ENCODE data around the gene PPP2R3A.
"Not testable (repeated sequence)": the region's sequence is repeated elsewhere in the genome, so short reads cannot be mapped to it uniquely, and the experiment has no call there.

PPP2R3A gene

DNA sequence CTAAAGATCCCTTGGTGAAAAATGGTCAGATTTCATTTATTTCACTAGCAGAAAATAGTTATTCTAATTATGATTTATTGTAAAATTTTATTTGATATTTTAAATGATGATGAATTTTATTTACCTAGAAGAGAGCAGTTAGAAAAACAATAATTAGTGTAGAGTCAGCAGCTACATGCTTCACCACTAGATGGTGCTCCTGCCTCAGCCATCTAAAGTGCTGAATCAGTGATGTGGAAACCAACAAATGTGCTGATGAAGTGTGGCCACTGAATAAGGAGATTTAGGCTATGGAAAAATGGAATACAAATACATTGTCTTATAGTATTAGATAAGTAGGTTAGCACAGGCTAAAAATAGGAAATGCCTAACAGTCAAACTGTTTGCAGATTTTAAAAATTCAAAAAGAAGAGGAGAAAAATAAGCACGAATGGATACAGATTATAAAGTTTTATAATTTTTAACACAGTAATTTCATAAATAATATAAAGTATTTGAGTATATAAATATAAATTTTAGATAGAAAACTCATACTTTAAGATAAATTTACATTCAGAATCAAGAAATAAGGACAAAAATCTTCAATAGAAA is 109.8 kb downstream of the PPP2R3A start:
- TF ChIP-seq, protein P1, sequence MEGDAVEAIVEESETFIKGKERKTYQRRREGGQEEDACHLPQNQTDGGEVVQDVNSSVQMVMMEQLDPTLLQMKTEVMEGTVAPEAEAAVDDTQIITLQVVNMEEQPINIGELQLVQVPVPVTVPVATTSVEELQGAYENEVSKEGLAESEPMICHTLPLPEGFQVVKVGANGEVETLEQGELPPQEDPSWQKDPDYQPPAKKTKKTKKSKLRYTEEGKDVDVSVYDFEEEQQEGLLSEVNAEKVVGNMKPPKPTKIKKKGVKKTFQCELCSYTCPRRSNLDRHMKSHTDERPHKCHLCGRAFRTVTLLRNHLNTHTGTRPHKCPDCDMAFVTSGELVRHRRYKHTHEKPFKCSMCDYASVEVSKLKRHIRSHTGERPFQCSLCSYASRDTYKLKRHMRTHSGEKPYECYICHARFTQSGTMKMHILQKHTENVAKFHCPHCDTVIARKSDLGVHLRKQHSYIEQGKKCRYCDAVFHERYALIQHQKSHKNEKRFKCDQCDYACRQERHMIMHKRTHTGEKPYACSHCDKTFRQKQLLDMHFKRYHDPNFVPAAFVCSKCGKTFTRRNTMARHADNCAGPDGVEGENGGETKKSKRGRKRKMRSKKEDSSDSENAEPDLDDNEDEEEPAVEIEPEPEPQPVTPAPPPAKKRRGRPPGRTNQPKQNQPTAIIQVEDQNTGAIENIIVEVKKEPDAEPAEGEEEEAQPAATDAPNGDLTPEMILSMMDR (IDR thresholded peaks at IDR 0.05; ENCODE audit: low read depth, low read length), result peak; percentile 77
- H3K4me3 ChIP-seq (replicated peaks in 1 of 2; ENCODE audit: low read depth in 2 of 2, low read length in 2 of 2), result no peak overlapping the region
- peak; percentile 89 to 90 for DNase-seq (ENCODE audit: low read depth in 2 of 2)

- H3K4me3 ChIP-seq (replicated peaks in 1 of 2; ENCODE audit: low read depth in 2 of 2, low read length in 2 of 2), result no peak overlapping the region
- TF ChIP-seq, protein P1 (IDR thresholded peaks at IDR 0.05; ENCODE audit: low read depth, low read length), result no peak
- DNase-seq (ENCODE audit: low read depth in 2 of 2), result peak; percentile 61 to 64
Observed at GRCh38 chr3:136075811-136076210, 110.3 kb downstream of the PPP2R3A start.

DNA sequence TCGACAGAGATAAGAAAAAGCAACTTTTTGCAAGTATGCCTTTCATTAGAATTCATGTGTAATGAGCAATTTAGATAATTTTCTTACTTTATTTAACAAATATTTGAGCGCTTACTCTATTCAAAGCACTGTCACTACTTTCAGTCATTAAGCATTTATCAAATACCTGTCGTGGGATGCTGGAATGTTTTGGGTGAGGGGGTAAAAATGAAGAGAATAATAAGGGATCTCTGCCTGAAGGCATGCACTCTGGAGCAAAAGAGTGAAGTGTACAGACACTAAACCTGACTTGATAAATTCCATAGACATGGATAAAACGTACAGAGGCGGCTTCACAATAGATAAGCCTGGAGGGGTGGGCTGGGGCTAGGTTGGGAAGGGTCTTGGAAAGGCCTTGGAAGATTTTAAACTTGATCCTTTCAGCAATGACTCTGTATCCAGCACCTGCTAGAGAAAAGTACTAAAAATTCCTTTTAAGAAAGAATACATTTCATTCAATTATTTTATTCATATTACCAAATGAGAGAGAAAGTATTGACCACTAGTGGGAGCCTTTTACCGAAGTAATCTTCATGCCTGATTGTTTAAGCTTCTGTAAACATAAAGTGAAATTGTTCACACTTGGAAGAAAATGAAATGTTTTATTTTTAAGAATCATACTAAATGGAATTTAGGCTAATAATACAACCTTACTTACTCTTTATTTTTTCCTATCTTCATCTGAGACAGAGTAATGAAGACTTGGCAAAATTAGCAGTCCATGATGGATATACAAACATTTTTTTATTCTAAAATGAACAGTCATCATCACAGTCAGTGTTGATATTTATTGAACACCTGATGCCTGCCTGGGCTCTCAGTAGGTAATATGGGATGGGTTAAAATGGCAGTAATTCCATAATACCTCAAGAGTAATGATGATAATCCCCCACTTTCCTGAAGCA is 113.2 kb downstream of the PPP2R3A start:
- TF ChIP-seq, protein P1 (IDR thresholded peaks at IDR 0.05; ENCODE audit: low read depth, low read length), result peak; percentile 62
- DNase-seq (ENCODE audit: low read depth in 2 of 2), result peak; percentile 66 to 67
- no peak overlapping the region for H3K4me3 ChIP-seq (replicated peaks in 1 of 2; ENCODE audit: low read depth in 2 of 2, low read length in 2 of 2)

DNA sequence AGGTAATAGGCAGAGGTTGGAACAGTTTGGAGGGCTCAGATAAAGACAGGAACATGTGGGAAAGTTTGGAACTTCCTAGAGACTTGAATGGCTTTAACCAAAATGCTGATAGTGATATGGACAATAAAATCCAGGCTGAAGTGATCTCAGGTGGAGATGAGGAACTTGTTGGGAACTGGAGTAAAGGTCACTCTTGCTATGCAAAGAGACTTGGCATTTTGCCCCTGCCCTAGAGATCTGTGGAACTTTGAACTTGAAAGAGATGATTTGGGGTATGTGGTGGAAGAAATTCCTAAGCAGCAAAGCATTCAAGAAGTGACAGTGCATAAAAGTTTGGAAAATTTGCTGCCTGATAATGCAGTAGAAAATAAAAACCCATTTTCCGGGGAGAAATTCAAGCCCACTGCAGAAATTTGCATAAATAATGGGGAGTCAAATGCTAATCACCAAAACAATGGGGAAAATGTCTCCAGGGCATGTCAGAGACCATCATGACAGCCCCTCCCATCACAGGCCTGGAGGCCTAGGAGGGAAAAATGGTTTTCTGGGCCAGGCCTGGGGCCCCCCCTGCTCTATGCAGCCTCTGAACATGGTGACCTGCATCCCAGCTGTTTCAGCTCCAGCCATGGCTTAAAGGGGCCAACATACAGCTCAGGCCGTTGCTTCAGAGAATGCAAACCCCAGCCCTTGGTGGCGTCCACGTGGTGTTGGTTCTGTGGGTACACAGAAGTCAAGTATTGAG is 118.3 kb downstream of the PPP2R3A start:
- H3K4me3 ChIP-seq (replicated peaks in 1 of 2; ENCODE audit: low read depth in 2 of 2, low read length in 2 of 2); DNase-seq (ENCODE audit: low read depth in 2 of 2): not testable (repeated sequence)

DNA sequence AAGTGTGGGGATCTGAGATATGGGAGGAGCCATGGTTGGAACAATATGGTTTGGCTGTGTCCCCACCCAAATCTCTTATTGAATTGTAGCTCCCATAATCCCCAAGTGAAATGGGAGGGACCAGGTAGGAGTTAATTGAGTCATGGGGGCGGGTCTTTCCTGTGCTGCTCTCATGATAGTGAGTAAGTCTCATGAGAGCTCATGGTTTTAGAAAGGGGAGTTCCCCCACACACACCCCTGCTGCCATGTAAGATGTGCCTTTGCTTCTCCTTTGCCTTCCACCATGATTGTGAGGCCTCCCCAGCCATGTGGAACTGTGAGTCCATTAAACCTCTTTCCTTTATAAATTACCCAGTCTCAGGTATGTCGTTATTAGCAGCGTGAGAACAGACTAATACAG is 119.5 kb downstream of the PPP2R3A start:
- peak in 1 of 2 donors; percentile 20 for DNase-seq (ENCODE audit: low read depth in 2 of 2)
- not testable (repeated sequence) for H3K4me3 ChIP-seq (replicated peaks in 1 of 2; ENCODE audit: low read depth in 2 of 2, low read length in 2 of 2)

DNA sequence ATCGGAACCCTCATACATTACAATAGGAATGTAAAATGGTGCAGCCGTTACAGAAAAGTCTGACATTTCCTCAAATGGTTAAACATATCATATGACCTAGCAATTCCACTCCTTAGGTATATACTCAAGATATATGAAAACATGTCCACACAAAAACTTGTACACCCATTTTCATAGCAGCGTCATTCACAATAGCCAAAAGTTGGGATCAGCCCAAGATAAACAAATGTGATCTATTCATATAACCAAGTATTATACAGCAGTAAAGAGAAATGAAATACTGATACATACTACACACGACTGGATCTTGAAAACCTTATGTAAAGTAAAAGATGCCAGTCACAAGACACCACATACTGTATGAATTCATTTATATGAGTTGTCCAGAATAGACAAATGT is 128.2 kb downstream of the PPP2R3A start:
- peak in 1 of 2 donors; percentile 47 for DNase-seq (ENCODE audit: low read depth in 2 of 2)
- TF ChIP-seq, protein P1 (IDR thresholded peaks at IDR 0.05; ENCODE audit: low read depth, low read length), result no peak

DNA sequence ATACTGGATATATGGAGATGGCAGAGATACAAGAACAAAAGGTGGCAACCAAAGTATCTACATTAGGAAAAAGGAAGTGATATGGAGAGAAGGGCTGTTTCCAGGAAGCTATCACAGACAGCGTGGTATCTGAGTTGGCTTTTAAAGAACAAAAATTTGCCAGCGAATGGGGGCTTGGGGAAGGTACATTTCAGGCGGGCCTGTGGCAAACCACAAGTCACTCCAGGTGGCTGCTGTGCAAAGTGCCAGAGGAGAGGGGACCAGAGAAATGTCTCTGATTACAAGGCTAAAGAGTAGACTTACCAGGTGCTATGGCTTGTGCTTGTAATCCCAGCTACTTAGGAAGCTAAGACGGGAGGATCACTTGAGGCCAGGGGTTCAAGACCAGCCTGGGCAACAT is 139.5 kb downstream of the PPP2R3A start:
- no peak for DNase-seq (ENCODE audit: low read depth in 2 of 2)
- H3K4me3 ChIP-seq (replicated peaks in 1 of 2; ENCODE audit: low read depth in 2 of 2, low read length in 2 of 2), result no peak overlapping the region
- TF ChIP-seq, protein P1 (IDR thresholded peaks at IDR 0.05; ENCODE audit: low read depth, low read length), result no peak

More for the DNA sequence above, 128.2 kb downstream of the PPP2R3A start:
- H3K4me3 ChIP-seq (replicated peaks in 1 of 2; ENCODE audit: low read depth in 2 of 2, low read length in 2 of 2), result no peak overlapping the region

All from cardiac fibroblast (primary cell).